Measurements from ENCODE around the gene DMD. TPM values are rescaled to one million over a fixed set of nuclear protein-coding genes. Genes with fewer than 3 reads are reported as not detected.
"Not testable (repeated sequence)": the region's sequence is repeated elsewhere in the genome, so short reads cannot be mapped to it uniquely, and the experiment has no call there.

Gene DMD
- total and polyA plus RNA-seq, 12 donors: 28.5 to 228 (median 168) TPM

- Histone ChIP-seq H3K9me3 (no peaks in the 10 kb centered on the region), H3K27me3 (no peaks in the 10 kb centered on the region), H3K4me1 (no peaks in the 10 kb centered on the region), H3K27ac (no peak overlapping the region), H3K36me3 (no peaks in the 10 kb centered on the region), H3K4me3 (no peak overlapping the region)
- WGBS, 2 donors: 62 to 74% methylated on average over 1 of the region's 1 CpG
- DNase-seq (no peak), ATAC-seq (peak in 1 of 8 donors; percentile 50)
- intact Hi-C loops (cut with DNase I): no loop called here
- no peak for TF ChIP-seq CTCF (IDR thresholded peaks at IDR 0.05)
Measured at GRCh38 chrX:31932769-31933168, 1278.6 kb downstream of the DMD start.

- ATAC-seq; intact Hi-C loops (cut with DNase I); H3K27me3 ChIP-seq; H3K36me3 ChIP-seq; H3K9me3 ChIP-seq; DNase-seq; H3K4me1 ChIP-seq; H3K4me3 ChIP-seq; H3K27ac ChIP-seq: not testable (repeated sequence)
- 91 to 95% methylated on average over 11 of the region's 11 CpGs for WGBS, 2 donors
Measured at GRCh38 chrX:31932320-31932719, 1279.0 kb downstream of the DMD start.

GRCh38 chrX:31931225-31931624 is 1280.1 kb downstream of the DMD start:
- WGBS, 2 donors: 49 to 59% methylated on average over 3 of the region's 3 CpGs
- Histone ChIP-seq H3K4me1 (no peaks in the 10 kb centered on the region), H3K4me3 (no peak overlapping the region), H3K36me3 (no peaks in the 10 kb centered on the region), H3K27ac (no peak overlapping the region), H3K9me3 (no peaks in the 10 kb centered on the region), H3K27me3 (no peaks in the 10 kb centered on the region)
- TF ChIP-seq CTCF (IDR thresholded peaks at IDR 0.05): no peak
- intact Hi-C loops (cut with DNase I): no loop called here
- no peak for ATAC-seq
- DNase-seq: no peak

- Histone ChIP-seq H3K9me3 (no peaks in the 10 kb centered on the region), H3K4me1 (no peaks in the 10 kb centered on the region), H3K27me3 (no peaks in the 10 kb centered on the region), H3K4me3 (no peak overlapping the region), H3K27ac (no peak overlapping the region), H3K36me3 (no peaks in the 10 kb centered on the region)
- intact Hi-C loops (cut with DNase I): no loop called here
- ATAC-seq (no peak), DNase-seq (no peak)
- TF ChIP-seq CTCF (IDR thresholded peaks at IDR 0.05): no peak
- 79 to 80% methylated on average over 5 of the region's 5 CpGs for WGBS, 2 donors
Measured at GRCh38 chrX:31929366-31929765, 1282.0 kb downstream of the DMD start.

GRCh38 chrX:31921236-31921635 is 1290.1 kb downstream of the DMD start:
- H3K27me3 ChIP-seq: no peaks in the 10 kb centered on the region
- no peak overlapping the region for H3K27ac ChIP-seq
- 61 to 72% methylated on average over 2 of the region's 2 CpGs for WGBS, 2 donors
- H3K36me3 ChIP-seq: no peaks in the 10 kb centered on the region
- intact Hi-C loops (cut with DNase I): no loop called here
- H3K4me3 ChIP-seq: peak overlapping the region in 1 of 10 donors; percentile 13
- H3K9me3 ChIP-seq: no peaks in the 10 kb centered on the region
- ATAC-seq (no peak), DNase-seq (no peak)
- H3K4me1 ChIP-seq: no peaks in the 10 kb centered on the region
- TF ChIP-seq CTCF (IDR thresholded peaks at IDR 0.05): no peak
